ENCODE measurements around the gene PRCD. TPM values are rescaled to one million over a fixed set of nuclear protein-coding genes. Genes with fewer than 3 reads are reported as not detected.

PRCD gene, protein sequence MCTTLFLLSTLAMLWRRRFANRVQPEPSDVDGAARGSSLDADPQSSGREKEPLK
- 1 to 10 TPM; 1.2 to 8.6 TPM for total RNA-seq
- not detected for polyA plus RNA-seq
- long read RNA-seq, donor 1, partial matches to known transcripts, result 0 of 5 reads
- long read RNA-seq, donor 1, other reads (novel, unspliced or antisense), result 5 of 5 reads
- long read RNA-seq, donor 2, partial matches to known transcripts, result 0 of 11 reads
- long read RNA-seq, donor 2, other reads (novel, unspliced or antisense), result 11 of 11 reads

- H3K27ac ChIP-seq (ENCODE audit: low read depth in 1 of 2, low read length in 2 of 2), result no peak within 1 kb of the TSS
- no peaks in the 10 kb centered on the region for H3K36me3 ChIP-seq (ENCODE audit: control insufficient read depth in 1 of 2, insufficient read depth in 2 of 2, low read length in 1 of 2)
- peak within 1 kb of the TSS in 1 of 2 donors; percentile 12 for H3K4me3 ChIP-seq (ENCODE audit: low read length in 2 of 2)
- no peaks in the 10 kb centered on the region for H3K4me1 ChIP-seq (ENCODE audit: control insufficient read depth in 1 of 2, insufficient read depth in 2 of 2, low read length in 2 of 2)
- H3K9me3 ChIP-seq (ENCODE audit: control insufficient read depth, low read length), result no peaks in the 10 kb centered on the region
- intact Hi-C loops (cut with DNase I), result no loop called here
- no peaks in the 10 kb centered on the region for H3K27me3 ChIP-seq (ENCODE audit: control insufficient read depth in 1 of 2, insufficient read depth in 2 of 2, low read length in 1 of 2)
- no peak for ATAC-seq (ENCODE audit: low FRiP score)
- DNase-seq, result peak; percentile 47 to 60
- WGBS, 2 donors, result 76 to 88% methylated on average over 21 to 22 of the region's 22 CpGs
Observed at GRCh38 chr17:76539631-76540271, at the start of gene PRCD. Gene PRCD (plus strand): TSS chr17:76540044. CDS start chr17:76540142, 98 bp downstream.

DNA sequence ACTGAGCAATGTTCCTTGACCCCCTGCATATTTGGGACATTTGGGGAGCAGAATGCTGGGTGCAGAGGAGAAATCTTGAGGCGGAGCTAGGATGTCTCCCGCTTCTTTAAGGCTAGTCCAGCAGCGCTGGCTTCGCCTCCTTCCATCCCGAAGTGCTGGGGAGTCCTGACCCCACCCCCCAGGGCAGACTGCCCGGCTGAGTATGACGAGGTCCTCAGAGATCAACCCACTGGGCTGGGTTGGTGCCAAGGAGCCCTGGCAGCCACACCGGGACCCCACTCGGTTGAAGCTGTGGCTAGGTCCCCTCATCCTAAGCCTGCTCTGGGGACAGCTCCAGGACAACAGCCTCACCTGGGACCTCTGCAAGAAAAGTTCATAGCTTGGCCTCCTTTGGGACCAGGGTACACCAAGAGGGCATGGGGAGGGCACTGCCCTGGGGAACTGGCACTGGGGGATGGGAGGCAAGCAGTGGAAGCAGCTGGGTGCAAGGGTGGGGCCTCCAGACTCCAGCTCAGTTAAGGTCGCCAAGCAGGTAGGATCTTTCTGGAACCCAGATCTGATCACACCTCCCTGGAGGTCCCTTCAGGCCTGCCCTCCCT is 49.6 kb upstream of the PRCD start:
- DNase-seq, result no peak
- H3K27ac ChIP-seq (ENCODE audit: low read depth in 1 of 2, low read length in 2 of 2), result no peak overlapping the region
- WGBS, 2 donors, result 65 to 67% methylated on average over 10 of the region's 10 CpGs
- intact Hi-C loops (cut with DNase I), result no loop called here
- no peaks in the 10 kb centered on the region for H3K4me1 ChIP-seq (ENCODE audit: control insufficient read depth in 1 of 2, insufficient read depth in 2 of 2, low read length in 2 of 2)
- no peaks in the 10 kb centered on the region for H3K9me3 ChIP-seq (ENCODE audit: control insufficient read depth, low read length)
- no peak overlapping the region for H3K4me3 ChIP-seq (ENCODE audit: low read length in 2 of 2)
- ATAC-seq (ENCODE audit: low FRiP score), result no peak
- no peaks in the 10 kb centered on the region for H3K36me3 ChIP-seq (ENCODE audit: control insufficient read depth in 1 of 2, insufficient read depth in 2 of 2, low read length in 1 of 2)
- H3K27me3 ChIP-seq (ENCODE audit: control insufficient read depth in 1 of 2, insufficient read depth in 2 of 2, low read length in 1 of 2), result no peaks in the 10 kb centered on the region

- no peak overlapping the region for H3K4me3 ChIP-seq (ENCODE audit: low read length in 2 of 2)
- intact Hi-C loops (cut with DNase I), result no loop called here
- no peak for ATAC-seq (ENCODE audit: low FRiP score)
Observed at GRCh38 chr17:76491271-76492122, 48.3 kb upstream of the PRCD start.

DNA sequence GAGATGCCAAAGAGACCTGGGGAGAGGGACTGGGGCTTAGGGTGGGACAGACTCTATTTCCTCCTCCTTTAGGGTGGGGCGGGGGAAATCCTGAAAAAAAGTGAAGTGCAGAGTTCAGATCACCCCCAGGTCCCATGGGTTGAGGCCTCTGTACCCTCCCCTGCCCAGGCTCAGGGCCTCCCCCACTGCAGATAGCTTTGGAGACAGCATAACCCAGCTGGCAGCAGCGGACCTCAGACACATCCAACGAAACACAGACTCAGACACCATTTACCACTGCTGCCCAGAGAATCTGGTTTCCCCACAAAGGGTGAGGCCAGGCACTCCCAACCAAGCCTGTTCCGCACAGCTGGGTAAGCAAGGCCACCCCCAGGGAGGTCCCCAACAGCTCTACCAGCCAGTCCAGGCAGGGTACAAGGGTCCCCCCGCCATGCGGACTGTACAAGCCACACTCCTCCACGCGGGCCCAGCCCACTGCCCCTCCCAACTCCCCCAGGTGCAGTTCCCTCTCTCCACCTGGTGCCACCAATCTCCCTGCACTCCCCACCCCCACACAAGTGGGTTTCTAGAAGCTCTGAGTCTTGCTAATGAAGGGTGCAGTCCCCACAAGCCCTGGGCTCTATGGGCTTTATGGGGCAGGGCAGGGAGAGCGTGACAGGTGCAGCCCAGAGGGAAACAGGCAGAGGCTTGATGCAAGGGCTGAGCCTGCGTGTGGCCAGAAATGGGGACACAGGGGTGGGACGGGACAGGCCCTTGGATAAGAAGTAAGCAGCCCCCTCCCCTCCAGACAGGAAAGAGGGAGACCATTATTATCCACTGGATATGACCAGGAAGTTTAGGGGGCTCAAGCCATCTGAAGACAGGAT is 47.5 kb upstream of the PRCD start:
- no peak overlapping the region for H3K27ac ChIP-seq (ENCODE audit: low read depth in 1 of 2, low read length in 2 of 2)
- H3K9me3 ChIP-seq (ENCODE audit: control insufficient read depth, low read length), result no peaks in the 10 kb centered on the region
- no peaks in the 10 kb centered on the region for H3K36me3 ChIP-seq (ENCODE audit: control insufficient read depth in 1 of 2, insufficient read depth in 2 of 2, low read length in 1 of 2)
- no peaks in the 10 kb centered on the region for H3K4me1 ChIP-seq (ENCODE audit: control insufficient read depth in 1 of 2, insufficient read depth in 2 of 2, low read length in 2 of 2)
- H3K4me3 ChIP-seq (ENCODE audit: low read length in 2 of 2), result no peak overlapping the region
- intact Hi-C loops (cut with DNase I), result no loop called here
- no peak for DNase-seq
- H3K27me3 ChIP-seq (ENCODE audit: control insufficient read depth in 1 of 2, insufficient read depth in 2 of 2, low read length in 1 of 2), result no peaks in the 10 kb centered on the region
- ATAC-seq (ENCODE audit: low FRiP score), result no peak
- WGBS, 2 donors, result 88 to 89% methylated on average over 11 of the region's 11 CpGs

More at GRCh38 chr17:76491271-76492122, 48.3 kb upstream of the PRCD start:
- Histone ChIP-seq H3K9me3 (ENCODE audit: control insufficient read depth, low read length) (no peaks in the 10 kb centered on the region), H3K27ac (ENCODE audit: low read depth in 1 of 2, low read length in 2 of 2) (no peak overlapping the region), H3K36me3 (ENCODE audit: control insufficient read depth in 1 of 2, insufficient read depth in 2 of 2, low read length in 1 of 2) (no peaks in the 10 kb centered on the region), H3K4me1 (ENCODE audit: control insufficient read depth in 1 of 2, insufficient read depth in 2 of 2, low read length in 2 of 2) (no peaks in the 10 kb centered on the region), H3K27me3 (ENCODE audit: control insufficient read depth in 1 of 2, insufficient read depth in 2 of 2, low read length in 1 of 2) (no peaks in the 10 kb centered on the region)
- WGBS, 2 donors, result 94 to 95% methylated on average over 16 to 17 of the region's 17 CpGs
- no peak for DNase-seq

DNA sequence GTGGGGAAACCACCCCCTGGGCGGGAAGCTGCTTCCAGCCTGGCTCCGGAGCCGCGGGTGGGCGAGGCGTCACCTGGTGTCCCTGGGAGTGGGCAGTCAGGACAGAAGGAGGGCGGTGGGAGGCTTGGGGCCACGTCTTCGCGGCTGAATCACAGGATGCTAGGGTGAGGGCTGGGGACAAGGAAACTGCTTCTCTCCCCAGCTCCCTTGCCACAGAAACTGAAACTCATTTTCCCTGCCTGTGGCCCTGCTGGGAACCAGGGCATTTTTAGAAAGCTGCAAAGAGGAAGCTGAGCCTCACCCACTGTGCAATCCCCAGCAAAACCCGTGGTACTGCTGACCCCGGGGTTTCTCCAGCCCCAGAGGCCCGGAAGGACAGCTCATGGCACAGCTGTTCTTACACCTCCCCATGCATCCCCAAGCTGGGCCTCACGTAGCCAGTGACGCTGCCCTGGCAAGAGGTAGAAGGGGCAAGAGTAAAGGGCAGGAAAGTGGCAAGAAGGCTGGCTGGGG is 46.8 kb upstream of the PRCD start:
- H3K4me1 ChIP-seq (ENCODE audit: control insufficient read depth in 1 of 2, insufficient read depth in 2 of 2, low read length in 2 of 2), result no peaks in the 10 kb centered on the region
- no peaks in the 10 kb centered on the region for H3K9me3 ChIP-seq (ENCODE audit: control insufficient read depth, low read length)
- intact Hi-C loops (cut with DNase I), result no loop called here
- ATAC-seq (ENCODE audit: low FRiP score) (peak; percentile 51), DNase-seq (peak in 1 of 2 donors; percentile 92)
- H3K27ac ChIP-seq (ENCODE audit: low read depth in 1 of 2, low read length in 2 of 2), result no peak overlapping the region
- 48 to 52% methylated on average over 15 of the region's 15 CpGs for WGBS, 2 donors
- no peak overlapping the region for H3K4me3 ChIP-seq (ENCODE audit: low read length in 2 of 2)
- no peaks in the 10 kb centered on the region for H3K27me3 ChIP-seq (ENCODE audit: control insufficient read depth in 1 of 2, insufficient read depth in 2 of 2, low read length in 1 of 2)
- H3K36me3 ChIP-seq (ENCODE audit: control insufficient read depth in 1 of 2, insufficient read depth in 2 of 2, low read length in 1 of 2), result no peaks in the 10 kb centered on the region

DNA sequence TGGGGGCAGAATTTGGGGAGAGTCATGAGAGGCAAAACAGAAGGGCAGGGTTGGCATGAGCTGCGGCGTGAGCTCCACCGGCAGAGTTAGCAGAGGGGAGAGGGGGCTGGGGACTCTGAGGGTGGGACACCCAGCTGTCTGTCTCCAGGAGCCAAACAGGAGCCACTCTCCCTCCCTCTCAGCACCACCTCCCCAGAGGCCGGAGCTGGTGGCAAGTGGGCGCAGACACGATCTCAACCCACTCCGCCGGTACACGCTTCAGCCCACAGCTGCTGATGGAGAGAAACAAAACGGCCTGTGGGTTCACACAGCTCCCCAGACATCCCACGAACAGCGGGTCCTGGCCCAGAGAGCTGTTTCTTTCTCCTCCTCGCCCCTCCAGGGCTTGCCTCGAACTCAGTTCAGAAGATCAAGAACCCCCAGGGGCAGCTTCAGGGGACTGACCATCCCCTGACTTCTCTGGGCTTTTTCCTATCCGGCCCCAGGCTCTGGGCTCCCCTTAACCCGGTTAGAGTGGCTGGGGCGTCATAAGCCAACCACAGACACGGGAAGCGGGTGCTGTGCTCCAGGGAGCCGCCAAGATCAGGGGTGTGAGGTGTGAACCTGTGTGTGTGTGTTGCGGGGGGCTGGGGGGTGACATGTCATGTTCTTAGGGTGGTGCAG is 46.2 kb upstream of the PRCD start:
- 77 to 84% methylated on average over 19 to 21 of the region's 21 CpGs for WGBS, 2 donors

DNA sequence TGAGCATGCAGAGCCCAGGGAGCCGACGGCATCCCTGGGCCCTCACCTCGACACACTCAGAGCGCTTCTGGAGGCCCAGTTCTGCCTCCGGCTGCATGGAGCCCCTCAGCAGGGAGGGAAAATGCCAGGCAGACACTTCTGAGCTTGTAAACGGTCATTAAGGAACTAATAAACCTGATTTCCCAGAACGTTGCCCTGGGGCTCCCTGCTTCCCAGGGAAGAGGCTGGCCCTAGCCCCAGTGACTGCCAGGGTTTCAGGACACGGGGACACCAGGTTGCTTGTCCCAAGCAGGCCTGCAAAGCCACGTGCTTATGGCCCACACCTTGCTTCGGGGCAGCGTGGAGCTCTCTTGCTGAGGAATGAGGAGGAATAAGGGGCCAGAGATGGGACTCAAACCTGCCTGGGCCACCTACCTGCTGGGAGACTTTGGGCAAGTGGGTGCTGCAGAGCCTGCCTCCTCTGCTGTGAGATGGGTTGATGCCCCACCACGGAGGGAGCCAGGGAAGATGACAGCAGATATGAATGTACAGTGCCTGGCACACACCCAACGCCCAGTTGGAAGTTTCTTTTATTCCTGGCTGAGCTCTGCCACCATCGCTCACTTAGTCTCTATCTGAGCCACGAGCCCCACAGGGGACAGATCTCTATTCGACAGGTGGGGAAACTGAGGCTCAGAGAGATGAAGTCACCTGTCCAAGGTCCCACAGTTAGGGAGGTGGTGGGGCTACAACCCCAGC is 44.0 kb upstream of the PRCD start:
- Histone ChIP-seq H3K9me3 (ENCODE audit: control insufficient read depth, low read length) (no peaks in the 10 kb centered on the region), H3K4me3 (ENCODE audit: low read length in 2 of 2) (no peak overlapping the region), H3K4me1 (ENCODE audit: control insufficient read depth in 1 of 2, insufficient read depth in 2 of 2, low read length in 2 of 2) (no peaks in the 10 kb centered on the region), H3K27me3 (ENCODE audit: control insufficient read depth in 1 of 2, insufficient read depth in 2 of 2, low read length in 1 of 2) (no peaks in the 10 kb centered on the region), H3K36me3 (ENCODE audit: control insufficient read depth in 1 of 2, insufficient read depth in 2 of 2, low read length in 1 of 2) (no peaks in the 10 kb centered on the region), H3K27ac (ENCODE audit: low read depth in 1 of 2, low read length in 2 of 2) (no peak overlapping the region)
- intact Hi-C loops (cut with DNase I), result no loop called here
- ATAC-seq (ENCODE audit: low FRiP score), result no peak
- WGBS, 2 donors, result 84% methylated on average over 15 to 16 of the region's 16 CpGs
- DNase-seq, result no peak

More for the DNA sequence above, 46.2 kb upstream of the PRCD start:
- DNase-seq (no peak), ATAC-seq (ENCODE audit: low FRiP score) (no peak)
- H3K27ac ChIP-seq (ENCODE audit: low read depth in 1 of 2, low read length in 2 of 2), result no peak overlapping the region
- intact Hi-C loops (cut with DNase I), result no loop called here
- no peaks in the 10 kb centered on the region for H3K9me3 ChIP-seq (ENCODE audit: control insufficient read depth, low read length)
- no peaks in the 10 kb centered on the region for H3K36me3 ChIP-seq (ENCODE audit: control insufficient read depth in 1 of 2, insufficient read depth in 2 of 2, low read length in 1 of 2)
- no peak overlapping the region for H3K4me3 ChIP-seq (ENCODE audit: low read length in 2 of 2)
- no peaks in the 10 kb centered on the region for H3K4me1 ChIP-seq (ENCODE audit: control insufficient read depth in 1 of 2, insufficient read depth in 2 of 2, low read length in 2 of 2)
- H3K27me3 ChIP-seq (ENCODE audit: control insufficient read depth in 1 of 2, insufficient read depth in 2 of 2, low read length in 1 of 2), result no peaks in the 10 kb centered on the region

Data from aorta (tissue), 5 donors.